Kasumi-1 (cell line): Measurements from ENCODE around the gene HECA.
"Not testable (repeated sequence)": the region's sequence is repeated elsewhere in the genome, so short reads cannot be mapped to it uniquely, and the experiment has no call there.

Source experiments
- DNase-seq, 2 experiments: peaks; one replicate each; lab custom pipeline; 2025; lab: John Stamatoyannopoulos, UW

Gene HECA

GRCh38 chr6:139205843-139206242 is 71.0 kb downstream of the HECA start:
- DNase-seq, result no peak

DNA sequence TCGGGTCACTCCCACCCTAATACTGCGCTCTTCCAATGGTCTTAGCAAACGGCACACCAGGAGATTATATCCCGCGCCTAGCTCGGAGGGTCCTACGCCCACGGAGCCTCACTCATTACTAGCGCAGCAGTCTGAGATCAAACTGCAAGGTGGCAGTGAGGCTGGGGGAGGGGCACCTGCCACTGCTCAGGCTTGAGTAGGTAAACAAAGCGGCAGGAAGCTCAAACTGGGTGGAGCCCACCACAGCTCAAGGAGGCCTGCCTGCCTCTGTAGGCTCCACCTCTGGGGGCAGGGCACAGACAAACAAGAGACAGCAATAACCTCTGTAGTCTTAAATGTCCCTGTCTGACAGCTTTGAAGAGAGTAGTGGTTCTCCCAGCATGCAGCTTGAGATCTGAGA is 75.9 kb downstream of the HECA start:
- not testable (repeated sequence) for DNase-seq

- DNase-seq, result not testable (repeated sequence)
These were observed 77.6 kb downstream of the HECA start for GRCh38 chr6:139212460-139212859.

GRCh38 chr6:139219271-139219729 is 84.4 kb downstream of the HECA start:
- peak; percentile 81 to 87 for DNase-seq

GRCh38 chr6:139219746-139220145 is 84.9 kb downstream of the HECA start:
- no peak for DNase-seq

DNA sequence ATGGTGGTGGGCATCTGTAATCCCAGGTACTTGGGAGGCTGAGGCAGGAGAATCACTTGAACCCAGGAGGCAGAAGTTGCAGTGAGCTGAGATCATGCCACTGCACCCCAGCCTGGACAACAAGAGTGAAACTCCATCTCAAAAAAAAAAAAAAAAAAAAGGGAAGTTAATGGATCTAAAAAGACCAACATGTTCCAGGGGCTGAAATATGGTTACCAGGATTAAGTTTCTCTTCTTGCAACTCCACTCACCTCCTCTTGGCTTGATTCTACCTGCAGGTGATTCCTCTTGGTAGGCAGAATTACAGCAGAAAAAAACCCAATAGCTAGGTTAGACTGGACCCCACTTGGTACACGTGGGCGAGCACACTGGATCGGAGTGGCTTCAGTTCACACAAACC is 93.5 kb downstream of the HECA start:
- peak in 1 of 2 experiments; percentile 8 for DNase-seq
